Activated naive CD4-positive, alpha-beta T cell treated with anti-CD3 and anti-CD28 coated beads, Interleukin-2, amount 50 U/mL, for 24 hours (primary cell): ENCODE measurements around the gene UBAP1L.
"Not testable (repeated sequence)": the region's sequence is repeated elsewhere in the genome, so short reads cannot be mapped to it uniquely, and the experiment has no call there.

Experiments used
- H3K27ac Mint-ChIP-seq: one replicate; pipeline ENCODE4 v1.8.0; 2021; ENCODE audit warnings: mild to moderate bottlenecking, mixed read lengths
- H3K27me3 Mint-ChIP-seq: one replicate; pipeline ENCODE4 v1.8.0; 2021; ENCODE audit warnings: mixed read lengths
- H3K36me3 Mint-ChIP-seq: one replicate; pipeline ENCODE4 v1.8.0; 2021; ENCODE audit warnings: mixed read lengths
- H3K4me1 Mint-ChIP-seq: one replicate; pipeline ENCODE4 v1.8.0; 2021; ENCODE audit warnings: mixed read lengths
- H3K4me3 Mint-ChIP-seq: one replicate; pipeline ENCODE4 v1.8.0; 2021; ENCODE audit warnings: mild to moderate bottlenecking, mixed read lengths
- H3K9me3 Mint-ChIP-seq: one replicate; pipeline ENCODE4 v1.8.0; 2021; ENCODE audit warnings: mixed read lengths

The UBAP1L gene

DNA sequence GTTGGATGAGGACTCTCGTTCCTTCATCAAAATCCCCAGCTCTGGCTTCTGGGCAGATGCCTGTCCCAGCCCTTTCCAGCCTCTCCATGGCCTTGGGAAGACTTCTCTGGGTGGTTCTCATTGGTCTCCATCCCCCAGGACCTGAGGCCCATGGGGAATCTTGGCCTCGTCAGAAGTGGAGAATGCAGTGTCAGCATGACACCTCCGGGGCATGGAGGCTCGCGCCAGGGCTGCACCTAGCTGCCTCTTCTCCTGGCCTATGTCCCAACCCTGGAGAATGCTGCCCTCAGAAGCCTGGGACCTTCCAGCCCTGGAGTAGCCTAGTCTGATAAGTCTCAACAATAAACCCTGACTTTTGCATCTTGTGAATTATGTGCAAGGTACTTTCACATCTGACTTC lies 35.4 kb downstream of the UBAP1L start:
- Mint-ChIP-seq H3K4me3 (no peak overlapping the region), H3K4me1 (peaks cover 23% of the 10 kb centered on the region), H3K36me3 (no peaks in the 10 kb centered on the region), H3K27me3 (peaks cover 17% of the 10 kb centered on the region), H3K9me3 (no peaks in the 10 kb centered on the region), H3K27ac (no peak overlapping the region)

DNA sequence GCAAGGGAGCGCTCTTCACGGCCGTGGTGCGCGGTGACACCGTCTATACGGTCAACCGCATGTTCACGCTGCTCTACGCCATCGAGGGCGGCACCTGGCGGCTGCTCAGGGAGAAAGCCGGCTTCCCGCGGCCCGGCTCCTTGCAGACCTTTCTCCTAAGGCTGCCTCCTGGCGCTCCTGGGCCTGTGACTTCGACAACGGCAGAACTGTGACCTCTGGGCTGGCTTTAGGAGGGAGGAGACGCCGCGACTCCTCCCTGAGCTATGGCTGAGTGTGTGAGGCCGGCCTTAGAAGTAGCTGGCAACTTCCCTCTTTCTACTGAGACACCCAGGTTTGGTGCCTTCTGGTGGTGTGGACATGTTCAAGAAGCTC lies 37.0 kb downstream of the UBAP1L start:
- H3K4me3 Mint-ChIP-seq, result peak overlapping the region; percentile 44
- H3K27me3 Mint-ChIP-seq, result peaks cover 17% of the 10 kb centered on the region
- H3K4me1 Mint-ChIP-seq, result peaks cover 22% of the 10 kb centered on the region
- no peaks in the 10 kb centered on the region for H3K9me3 Mint-ChIP-seq
- no peaks in the 10 kb centered on the region for H3K36me3 Mint-ChIP-seq
- H3K27ac Mint-ChIP-seq, result no peak overlapping the region

DNA sequence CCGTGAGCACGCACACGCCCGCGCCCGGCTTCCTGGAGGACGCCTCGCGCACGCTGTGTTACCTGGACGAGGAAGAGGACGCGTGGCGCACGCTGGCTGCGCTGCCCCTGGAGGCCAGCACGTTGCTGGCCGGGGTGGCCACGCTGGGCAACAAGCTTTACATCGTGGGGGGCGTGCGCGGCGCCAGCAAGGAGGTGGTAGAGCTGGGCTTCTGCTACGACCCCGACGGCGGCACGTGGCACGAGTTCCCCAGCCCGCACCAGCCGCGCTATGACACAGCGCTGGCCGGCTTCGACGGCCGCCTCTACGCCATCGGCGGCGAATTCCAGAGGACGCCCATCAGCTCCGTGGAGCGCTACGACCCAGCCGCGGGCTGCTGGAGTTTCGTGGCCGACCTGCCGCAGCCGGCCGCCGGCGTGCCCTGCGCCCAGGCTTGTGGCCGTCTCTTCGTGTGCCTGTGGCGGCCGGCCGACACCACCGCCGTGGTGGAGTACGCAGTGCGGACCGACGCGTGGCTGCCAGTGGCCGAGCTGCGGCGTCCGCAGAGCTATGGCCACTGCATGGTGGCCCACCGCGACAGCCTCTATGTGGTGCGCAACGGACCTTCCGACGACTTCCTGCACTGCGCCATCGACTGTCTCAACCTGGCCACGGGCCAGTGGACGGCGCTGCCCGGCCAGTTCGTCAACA lies 37.6 kb downstream of the UBAP1L start:
- Mint-ChIP-seq H3K27ac (no peak overlapping the region), H3K27me3 (peaks cover 17% of the 10 kb centered on the region), H3K9me3 (no peaks in the 10 kb centered on the region), H3K36me3 (no peaks in the 10 kb centered on the region), H3K4me1 (peaks cover 17% of the 10 kb centered on the region), H3K4me3 (peak overlapping the region; percentile 44)

DNA sequence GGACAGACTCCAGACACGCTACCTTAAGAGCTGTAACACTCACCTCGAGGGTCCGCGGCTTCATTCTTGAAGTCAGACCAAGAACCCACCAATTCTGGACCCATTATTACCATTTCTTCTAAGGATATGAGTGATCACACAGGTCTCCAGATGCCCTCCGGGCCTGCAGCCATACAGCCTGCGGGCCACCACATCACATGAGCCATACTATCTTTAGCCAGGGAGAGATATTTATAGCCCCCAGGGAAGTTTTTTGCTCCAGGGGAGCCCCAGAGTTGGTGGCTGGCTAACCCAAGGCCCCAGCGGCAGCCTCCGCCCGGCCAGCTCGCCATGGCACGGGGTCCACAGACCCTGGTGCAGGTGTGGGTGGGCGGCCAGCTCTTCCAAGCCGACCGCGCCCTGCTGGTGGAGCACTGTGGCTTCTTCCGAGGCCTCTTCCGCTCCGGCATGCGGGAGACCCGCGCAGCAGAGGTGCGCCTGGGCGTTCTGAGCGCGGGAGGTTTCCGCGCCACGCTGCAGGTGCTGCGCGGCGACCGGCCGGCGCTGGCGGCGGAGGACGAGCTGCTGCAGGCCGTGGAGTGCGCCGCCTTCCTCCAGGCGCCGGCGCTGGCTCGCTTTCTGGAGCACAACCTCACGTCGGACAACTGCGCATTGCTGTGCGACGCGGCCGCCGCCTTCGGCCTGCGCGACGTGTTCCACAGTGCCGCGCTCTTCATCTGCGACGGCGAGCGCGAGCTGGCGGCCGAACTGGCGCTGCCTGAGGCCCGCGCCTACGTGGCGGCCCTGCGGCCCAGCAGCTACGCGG lies 38.3 kb downstream of the UBAP1L start, which contains the start of gene KBTBD13:
Gene KBTBD13 (plus strand): TSS at position 261 of the 805 bp plus-strand sequence. CDS start 70 bp downstream, at position 331.
- peaks cover 17% of the 10 kb centered on the region for H3K27me3 Mint-ChIP-seq
- no peaks in the 10 kb centered on the region for H3K9me3 Mint-ChIP-seq
- no peak within 1 kb of the TSS for H3K27ac Mint-ChIP-seq
- no peaks in the 10 kb centered on the region for H3K36me3 Mint-ChIP-seq
- H3K4me1 Mint-ChIP-seq, result peaks cover 10% of the 10 kb centered on the region
- H3K4me3 Mint-ChIP-seq, result no peak within 1 kb of the TSS

DNA sequence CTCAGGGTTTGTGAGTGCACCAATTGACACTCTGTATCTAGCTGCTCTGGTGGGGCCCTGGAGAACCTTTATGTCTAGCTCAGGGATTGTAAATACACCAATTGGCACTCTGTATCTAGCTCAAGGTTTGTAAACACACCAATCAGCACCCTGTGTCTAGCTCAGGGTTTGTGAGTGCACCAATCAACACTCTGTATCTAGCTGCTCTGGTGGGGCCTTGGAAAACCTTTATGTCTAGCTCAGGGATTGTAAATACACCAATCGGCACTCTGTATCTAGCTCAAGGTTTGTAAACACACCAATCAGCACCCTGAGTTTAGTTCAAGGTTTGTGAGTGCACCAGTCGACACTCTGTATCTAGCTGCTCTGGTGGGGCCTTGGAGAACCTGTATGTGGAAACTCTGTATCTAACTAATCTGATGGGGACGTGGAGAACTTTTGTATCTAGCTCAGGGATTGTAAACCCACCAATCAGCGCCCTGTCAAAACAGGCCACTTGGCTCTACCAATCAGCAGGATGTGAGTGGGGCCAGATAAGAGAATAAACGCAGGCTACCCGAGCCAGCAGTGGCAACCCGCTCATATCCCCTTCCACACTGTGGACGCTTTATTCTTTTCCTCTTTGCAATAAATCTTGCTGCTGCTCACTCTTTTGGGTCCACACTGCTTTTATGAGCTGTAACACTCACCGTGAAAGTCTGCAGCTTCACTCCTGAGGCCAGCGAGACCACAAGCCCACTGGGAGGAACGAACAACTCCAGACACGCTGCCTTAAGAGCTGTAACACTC lies 39.2 kb downstream of the UBAP1L start:
- not testable (repeated sequence) for H3K9me3 Mint-ChIP-seq, H3K27ac Mint-ChIP-seq, H3K36me3 Mint-ChIP-seq, H3K4me3 Mint-ChIP-seq, H3K4me1 Mint-ChIP-seq
- peaks cover 17% of the 10 kb centered on the region for H3K27me3 Mint-ChIP-seq

DNA sequence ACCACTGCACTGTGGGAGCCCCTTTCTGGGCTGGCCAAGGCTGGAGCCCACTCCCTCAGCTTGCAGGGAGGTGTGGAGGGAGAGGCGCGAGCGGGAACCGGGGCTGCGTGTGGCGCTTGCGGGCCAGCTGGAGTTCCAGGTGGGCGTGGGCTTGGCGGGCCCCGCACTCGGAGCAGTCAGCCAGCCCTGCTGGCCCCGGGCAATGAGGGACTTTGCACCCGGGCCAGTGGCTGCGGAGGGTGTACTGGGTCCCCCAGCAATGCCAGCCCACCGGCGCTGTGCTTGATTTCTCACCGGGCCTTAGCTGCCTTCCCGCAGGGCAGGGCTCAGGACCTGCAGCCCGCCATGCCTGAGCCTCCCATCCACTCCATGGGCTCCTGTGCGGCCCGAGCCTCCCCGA lies 40.1 kb downstream of the UBAP1L start:
- H3K4me1 Mint-ChIP-seq, H3K36me3 Mint-ChIP-seq, H3K4me3 Mint-ChIP-seq, H3K9me3 Mint-ChIP-seq, H3K27ac Mint-ChIP-seq: not testable (repeated sequence)
- H3K27me3 Mint-ChIP-seq, result peaks cover 17% of the 10 kb centered on the region

DNA sequence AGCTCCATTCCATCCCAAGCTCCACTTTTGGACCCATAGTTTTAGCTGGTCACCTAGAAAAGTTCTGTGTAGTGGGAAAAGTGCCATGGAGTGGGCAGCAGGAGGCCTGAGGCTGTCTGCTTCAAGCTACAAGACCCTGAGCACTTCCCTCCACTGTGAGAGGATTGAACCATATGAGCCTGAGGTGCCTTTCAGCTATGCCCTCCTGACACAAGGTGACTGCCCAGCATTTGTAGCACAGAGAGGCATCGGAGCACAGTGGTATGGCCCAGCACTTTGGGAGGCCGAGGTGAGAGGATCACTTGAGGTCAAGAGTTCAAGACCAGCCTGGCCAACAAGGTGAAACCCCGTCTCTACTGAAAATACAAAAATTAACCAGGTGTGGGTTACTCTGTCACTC lies 42.4 kb downstream of the UBAP1L start:
- Mint-ChIP-seq H3K4me3 (no peak overlapping the region), H3K9me3 (no peaks in the 10 kb centered on the region), H3K27me3 (peaks cover 11% of the 10 kb centered on the region), H3K4me1 (peaks cover 7% of the 10 kb centered on the region), H3K27ac (no peak overlapping the region), H3K36me3 (no peaks in the 10 kb centered on the region)

DNA sequence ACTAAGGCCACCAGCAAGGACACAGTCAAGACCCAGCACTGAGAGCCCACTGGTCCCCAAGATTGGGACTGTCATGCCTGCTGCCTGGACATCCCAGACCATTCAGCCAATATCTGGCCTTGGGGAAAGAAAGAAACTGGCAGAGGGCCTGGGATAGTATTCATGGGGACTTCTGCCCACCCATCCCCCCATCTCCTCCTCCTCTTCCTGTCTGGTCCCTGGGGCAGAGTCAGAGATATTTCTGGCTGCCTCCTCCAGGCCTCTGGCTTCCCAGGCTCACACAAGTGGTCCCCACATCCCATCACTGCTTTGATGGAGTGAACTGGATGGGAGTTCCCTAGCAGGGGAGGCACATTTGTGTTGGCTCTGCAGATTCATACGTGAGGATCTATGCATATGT lies 43.0 kb downstream of the UBAP1L start:
- no peak overlapping the region for H3K27ac Mint-ChIP-seq
- H3K9me3 Mint-ChIP-seq, result no peaks in the 10 kb centered on the region
- H3K4me1 Mint-ChIP-seq, result peaks cover 10% of the 10 kb centered on the region
- H3K27me3 Mint-ChIP-seq, result peaks cover 14% of the 10 kb centered on the region
- no peaks in the 10 kb centered on the region for H3K36me3 Mint-ChIP-seq
- no peak overlapping the region for H3K4me3 Mint-ChIP-seq

DNA sequence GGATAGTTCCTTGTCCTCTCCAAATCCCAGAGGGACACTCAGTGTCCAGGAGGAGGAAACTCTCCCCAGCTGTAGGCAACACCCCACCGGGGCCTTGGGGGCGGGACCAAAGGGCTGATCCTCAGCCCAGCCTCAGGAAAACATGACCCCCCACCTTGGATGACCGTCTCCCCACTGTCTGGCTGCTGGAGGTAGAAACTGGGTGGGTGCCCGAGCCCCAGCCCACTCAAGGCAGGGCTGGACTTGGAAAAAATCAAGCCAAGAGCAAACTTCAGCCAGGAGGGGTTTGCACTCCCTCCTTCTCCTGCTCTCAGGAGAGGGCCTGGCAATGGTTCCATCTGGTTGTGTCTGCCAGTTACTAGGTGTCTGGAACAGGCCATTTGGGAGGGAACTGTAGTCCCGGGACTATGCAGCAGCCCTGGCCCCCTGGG lies 43.6 kb downstream of the UBAP1L start:
- Mint-ChIP-seq H3K9me3 (no peaks in the 10 kb centered on the region), H3K36me3 (no peaks in the 10 kb centered on the region), H3K4me1 (peaks cover 11% of the 10 kb centered on the region), H3K27ac (no peak overlapping the region), H3K27me3 (peaks cover 12% of the 10 kb centered on the region), H3K4me3 (no peak overlapping the region)

DNA sequence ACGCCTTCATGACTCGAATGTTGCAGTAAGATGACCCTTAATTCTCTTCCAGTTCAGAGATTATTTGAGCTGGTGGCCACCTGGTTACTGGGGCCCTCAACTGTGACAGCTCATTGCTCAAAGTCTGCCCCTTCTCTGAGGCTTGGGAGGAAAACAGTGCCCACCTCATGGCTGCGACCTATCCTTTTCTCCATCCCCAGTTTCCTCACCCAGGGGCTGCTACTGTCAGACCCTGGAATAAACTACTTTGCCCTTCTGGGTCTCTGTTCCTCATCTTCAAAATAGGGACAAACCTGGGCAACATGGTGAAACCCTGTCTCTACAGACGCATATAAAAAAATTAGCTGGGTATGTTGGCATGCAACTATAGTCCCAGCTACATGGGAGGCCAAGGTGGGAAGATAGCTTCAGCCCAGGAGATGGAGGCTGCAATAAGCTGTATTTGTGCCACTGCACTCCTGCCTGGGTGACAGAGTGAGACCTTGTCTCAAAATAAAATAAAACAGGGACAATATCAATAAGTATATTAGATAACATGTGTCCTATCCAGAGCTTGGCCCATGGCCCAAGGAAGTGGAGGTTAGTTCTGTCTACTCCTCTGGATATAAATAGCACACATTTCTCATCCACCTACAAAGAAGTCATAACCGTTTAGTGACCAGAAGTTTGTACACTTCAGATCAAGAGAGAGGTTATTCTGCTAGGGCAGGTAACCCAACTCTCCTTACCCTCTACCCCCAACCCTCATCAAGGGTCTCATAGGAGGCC lies 45.0 kb downstream of the UBAP1L start:
- no peak overlapping the region for H3K4me3 Mint-ChIP-seq
- no peak overlapping the region for H3K27ac Mint-ChIP-seq
- peaks cover 11% of the 10 kb centered on the region for H3K4me1 Mint-ChIP-seq
- H3K27me3 Mint-ChIP-seq, result peaks cover 18% of the 10 kb centered on the region
- no peaks in the 10 kb centered on the region for H3K36me3 Mint-ChIP-seq
- no peaks in the 10 kb centered on the region for H3K9me3 Mint-ChIP-seq

DNA sequence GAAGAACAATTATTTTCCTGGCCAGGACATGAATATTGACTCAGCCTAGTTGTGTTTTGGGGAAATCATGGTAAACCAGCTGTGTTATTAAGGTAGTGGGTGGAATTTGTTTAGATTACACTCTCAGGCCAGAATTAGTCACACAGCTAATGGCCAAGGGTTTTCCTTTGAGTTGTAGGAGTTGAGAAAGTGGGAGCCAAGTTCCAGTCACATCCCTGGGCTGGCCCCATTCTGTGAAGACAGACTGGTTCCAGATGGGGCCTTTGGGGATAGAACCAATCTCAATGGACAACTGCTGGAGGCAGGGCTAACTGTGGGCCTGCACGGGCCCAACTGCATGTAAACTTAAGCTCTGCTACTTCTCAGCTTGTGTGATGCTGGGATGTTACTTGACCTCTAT lies 45.8 kb downstream of the UBAP1L start:
- Mint-ChIP-seq H3K27me3 (peaks cover 18% of the 10 kb centered on the region), H3K4me3 (no peak overlapping the region), H3K27ac (no peak overlapping the region), H3K36me3 (no peaks in the 10 kb centered on the region), H3K4me1 (peaks cover 11% of the 10 kb centered on the region), H3K9me3 (no peaks in the 10 kb centered on the region)

DNA sequence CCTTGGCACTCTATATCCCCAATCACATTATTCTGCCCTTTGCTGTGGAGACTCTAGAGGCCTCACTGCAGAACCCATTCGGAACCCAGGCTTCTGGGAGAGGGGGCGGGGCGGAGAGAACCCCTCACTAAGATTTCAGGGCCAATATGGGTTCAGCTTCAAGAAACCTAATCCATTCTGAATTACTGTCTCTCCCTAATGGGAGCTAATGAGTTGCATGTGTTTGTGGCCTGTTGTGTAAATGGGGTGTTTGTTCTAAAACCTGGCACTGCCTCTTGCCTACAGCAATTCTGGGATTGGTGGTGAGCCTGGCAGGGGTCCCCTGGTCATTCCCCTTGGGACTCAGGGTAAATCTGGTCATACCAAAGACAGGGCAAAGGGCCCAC lies 46.6 kb downstream of the UBAP1L start:
- H3K9me3 Mint-ChIP-seq, result no peaks in the 10 kb centered on the region
- H3K27ac Mint-ChIP-seq, result no peak overlapping the region
- peaks cover 11% of the 10 kb centered on the region for H3K4me1 Mint-ChIP-seq
- H3K27me3 Mint-ChIP-seq, result peaks cover 18% of the 10 kb centered on the region
- peak overlapping the region; percentile 4 for H3K4me3 Mint-ChIP-seq
- H3K36me3 Mint-ChIP-seq, result no peaks in the 10 kb centered on the region

DNA sequence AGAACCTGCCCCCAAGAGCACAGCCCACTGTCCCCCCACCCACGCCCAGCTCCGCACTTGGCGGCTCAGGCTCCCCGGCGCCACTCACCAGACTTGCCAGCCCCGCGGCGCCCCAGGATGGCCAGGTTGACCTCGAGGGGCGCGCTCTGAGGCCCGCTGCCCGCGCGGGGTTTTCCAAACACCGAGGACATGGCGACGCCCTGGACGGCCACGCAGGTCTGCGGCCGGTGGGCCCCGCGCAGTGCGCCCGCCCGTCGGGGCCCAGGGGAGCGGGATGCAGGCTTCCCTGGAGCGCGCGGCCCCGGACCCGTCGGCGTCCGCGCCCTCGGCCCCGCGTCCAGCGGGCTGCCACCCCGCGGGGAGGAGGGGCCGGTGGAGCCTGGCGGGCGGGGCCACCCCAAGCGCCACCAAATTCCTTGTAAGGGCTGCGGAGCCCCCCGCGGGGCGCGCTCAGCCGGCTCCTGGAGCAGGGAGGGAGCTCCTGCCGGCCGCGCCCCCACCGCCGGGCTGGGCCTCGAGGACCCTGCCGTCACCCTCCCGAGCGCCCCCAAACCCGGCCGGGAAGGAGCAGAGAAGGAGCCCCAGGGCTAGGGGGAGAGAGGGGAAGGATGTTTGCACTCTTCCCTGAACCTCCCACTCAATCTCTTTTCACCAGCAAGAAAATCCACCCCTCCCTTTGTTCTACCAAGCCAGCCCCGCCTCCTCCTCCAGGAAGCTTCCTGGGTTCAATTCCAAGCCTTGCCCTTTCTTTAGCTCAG lies 47.2 kb downstream of the UBAP1L start, which contains the start of gene RASL12:
Gene RASL12 (minus strand): TSS at position 347 of the 758 bp plus-strand sequence. CDS start 156 bp downstream, at position 191.
- Mint-ChIP-seq H3K27ac (no peak within 1 kb of the TSS), H3K4me1 (peaks cover 11% of the 10 kb centered on the region), H3K36me3 (no peaks in the 10 kb centered on the region), H3K4me3 (peak within 1 kb of the TSS; percentile 5), H3K9me3 (no peaks in the 10 kb centered on the region), H3K27me3 (peaks cover 18% of the 10 kb centered on the region)

DNA sequence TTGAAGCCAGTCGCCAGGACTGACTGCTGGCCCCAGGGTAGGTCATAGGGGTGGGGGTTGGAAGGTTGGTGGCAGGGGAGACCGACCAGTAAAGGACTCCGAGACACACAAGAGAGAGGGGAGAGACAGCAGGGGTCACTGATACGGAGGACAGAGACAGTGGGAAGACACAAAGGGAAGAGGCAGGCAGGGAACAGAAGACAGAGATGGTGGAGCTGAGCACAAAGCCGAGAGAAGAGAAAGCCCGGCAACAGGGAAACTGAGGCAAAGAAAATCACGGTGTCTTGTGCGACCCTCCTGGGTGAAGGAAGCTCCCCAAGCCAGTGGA lies 47.7 kb downstream of the UBAP1L start:
- peaks cover 18% of the 10 kb centered on the region for H3K27me3 Mint-ChIP-seq
- H3K36me3 Mint-ChIP-seq, result no peaks in the 10 kb centered on the region
- H3K4me3 Mint-ChIP-seq, result peak overlapping the region; percentile 5
- H3K9me3 Mint-ChIP-seq, result no peaks in the 10 kb centered on the region
- peaks cover 11% of the 10 kb centered on the region for H3K4me1 Mint-ChIP-seq
- H3K27ac Mint-ChIP-seq, result no peak overlapping the region
